K562 (cell line): Measurements from ENCODE around the gene LINC00632. TPM values are rescaled to one million over a fixed set of nuclear protein-coding genes. Genes with fewer than 3 reads are reported as not detected.

Experiments used
- ATAC-seq: fragments of 200-7000 bp; cut with Tn5 transposase; 3 replicates; pipeline ENCODE4 v1.9.1; 2020; ENCODE audit warnings: moderate library complexity
- BruUV-seq: library from RNA; stranded (reverse); fragments of 400-500 nt; replicated peaks from 2 replicates; lab custom pipeline; 2021; lab: Mats Ljungman, UMichigan
- CTCF ChIA-PET: fragments of 300-600 bp; formaldehyde crosslinking; extraction: SDS; loops from one replicate; lab custom pipeline; 2021; ENCODE audit warnings: low intra/inter-chr PET ratio; lab: Yijun Ruan, JAX
- POLR2A ChIA-PET: fragments of 300-600, 350-650 bp; sonication (Branson Sonifier 250); formaldehyde crosslinking; extraction: SDS; loops from one replicate; lab custom pipeline; 2021; ENCODE audit warnings: antibody characterized with exemption, inconsistent platforms; lab: Yijun Ruan, JAX
- DNase-seq, 4 experiments: peaks; one replicate each; pipeline versions ENCODE4 v3.0.0 to v3.0.0-alpha.2; 2011 to 2018; ENCODE audit warnings: low spot score in 3 of 4, mixed read lengths in 3 of 4; ENCODE audit errors: extremely low read depth in 1 of 4
- FAIRE-seq: peaks from 2 replicates; lab custom pipeline; 2011; peaks lifted over from hg19 to GRCh38; lab: Jason Lieb, UNC
- H2AFZ ChIP-seq: 2 replicates; pipeline ENCODE4 v1.6.0; 2011; ENCODE audit warnings: low read depth, low read length, control low read depth, inconsistent platforms
- H3K27ac ChIP-seq: fragments of 200-600 bp; 3 replicates; pipeline ENCODE4 v1.8.0; 2011; ENCODE audit warnings: low read depth, mild to moderate bottlenecking, control low read depth, inconsistent platforms, low read length, moderate library complexity, mixed read lengths; ENCODE audit errors: extremely low read depth
- H3K27me3 ChIP-seq, 2 experiments: fragments of 300-600 bp in 1 of 2; 2 replicates in 1 of 2; 3 replicates in 1 of 2; pipeline versions ENCODE4 v1.6.0 to v1.8.0; 2011; ENCODE audit warnings: inconsistent platforms in 2 of 2, low read length in 2 of 2, mild to moderate bottlenecking in 1 of 2, mixed read lengths in 1 of 2, moderate library complexity in 1 of 2; ENCODE audit not compliant: control insufficient read depth in 2 of 2, insufficient read depth in 2 of 2
- H3K36me3 ChIP-seq: fragments of 300-600 bp; 3 replicates; pipeline ENCODE4 v1.8.0; 2011; ENCODE audit warnings: mild to moderate bottlenecking, low read length, inconsistent platforms; ENCODE audit not compliant: control insufficient read depth, insufficient read depth
- H3K4me1 ChIP-seq, 2 experiments: fragments of 200-600 bp in 1 of 2; replicated peaks in 1 of 2; 2 replicates in 1 of 2; 3 replicates in 1 of 2; pipeline versions ENCODE4 v1.5.1 to v1.8.0; 2011; ENCODE audit warnings: inconsistent platforms in 2 of 2, low read length in 2 of 2, mild to moderate bottlenecking in 1 of 2, mixed read lengths in 1 of 2, moderate library complexity in 1 of 2; ENCODE audit not compliant: control insufficient read depth in 2 of 2, insufficient read depth in 2 of 2
- H3K4me2 ChIP-seq: 2 replicates; pipeline ENCODE4 v1.6.1; 2011; ENCODE audit warnings: low read length, control low read depth, inconsistent platforms, mixed read lengths; ENCODE audit not compliant: insufficient read depth
- H3K4me3 ChIP-seq: fragments of 200-600 bp; sonication (generic), shearing (Covaris generic); 2 replicates; pipeline ENCODE4 v1.5.1; 2016; ENCODE audit warnings: control low read depth, inconsistent platforms
- H3K79me2 ChIP-seq: fragments of 200-600 bp; 3 replicates; pipeline ENCODE4 v1.8.0; 2011; ENCODE audit warnings: low read length, inconsistent platforms; ENCODE audit not compliant: control insufficient read depth, insufficient read depth
- H3K9ac ChIP-seq, 2 experiments: 2 replicates each; pipeline versions ENCODE4 v1.6.0 to v1.6.1; 2011; ENCODE audit warnings: low read depth in 2 of 2, low read length in 2 of 2, control low read depth in 1 of 2, inconsistent platforms in 1 of 2, mild to moderate bottlenecking in 1 of 2, mixed read lengths in 1 of 2; ENCODE audit not compliant: insufficient read depth in 1 of 2
- H3K9me1 ChIP-seq: one replicate; pipeline ENCODE4 v1.6.0; 2011; ENCODE audit warnings: inconsistent platforms, mild to moderate bottlenecking, low read length, moderate library complexity; ENCODE audit not compliant: control insufficient read depth, insufficient read depth
- H3K9me3 ChIP-seq: replicated peaks from 2 replicates; pipeline ENCODE4 v1.5.1; 2011; ENCODE audit warnings: low read depth, low read length, inconsistent platforms; ENCODE audit not compliant: control insufficient read depth, insufficient read depth
- H4K20me1 ChIP-seq: replicated peaks from 2 replicates; pipeline ENCODE4 v1.6.1; 2011; ENCODE audit warnings: low read length, inconsistent platforms, mixed read lengths; ENCODE audit not compliant: control insufficient read depth, insufficient read depth
- CREB1 ChIP-seq, 2 experiments: sonication (generic) in 1 of 2; formaldehyde crosslinking in 1 of 2; IDR thresholded peaks; 2 replicates each; pipeline versions ENCODE4 v1.6.1 to v1.8.0; 2012 to 2022; ENCODE audit warnings: inconsistent platforms in 1 of 2, mild to moderate bottlenecking in 1 of 2, missing genetic modification reagents in 1 of 2, moderate library complexity in 1 of 2
- GATA2 ChIP-seq: sonication (generic); formaldehyde crosslinking; IDR thresholded peaks from 2 replicates; pipeline ENCODE4 v1.4.0; 2020; ENCODE audit warnings: mild to moderate bottlenecking, missing genetic modification reagents
- MAZ ChIP-seq, 2 experiments: fragments of 450-650 bp in 1 of 2; sonication (generic) in 1 of 2; formaldehyde crosslinking; IDR thresholded peaks in 1 of 2; conservative IDR thresholded peaks in 1 of 2; 2 replicates each; pipeline versions ENCODE4 v1.4.0 to v1.5.0; 2020; ENCODE audit warnings: mild to moderate bottlenecking in 1 of 2, missing genetic modification reagents in 1 of 2
- MED1 ChIP-seq: sonication (generic); formaldehyde crosslinking; IDR thresholded peaks from 2 replicates; pipeline ENCODE4 v1.8.1; 2023; ENCODE audit warnings: missing genetic modification reagents, borderline replicate concordance
- MEF2A ChIP-seq: IDR thresholded peaks from 2 replicates; pipeline ENCODE4 v1.6.1; 2011; ENCODE audit warnings: low read depth, mild to moderate bottlenecking, low read length, moderate library complexity; ENCODE audit not compliant: control insufficient read depth
- PTRF ChIP-seq: fragments of 450-650 bp; IDR thresholded peaks from 2 replicates; pipeline ENCODE4 v1.6.1; 2016; ENCODE audit warnings: mild to moderate bottlenecking, missing genetic modification characterization, missing compliant biosample characterization
- U2AF2 ChIP-seq: fragments of 200-400 bp; formaldehyde crosslinking; optimal IDR thresholded peaks from 2 replicates; pipeline ENCODE3; 2017; ENCODE audit warnings: low read depth, mild to moderate bottlenecking, low read length
- ZNF23 ChIP-seq: fragments of 250-450 bp; sonication (Bioruptor Pico); IDR thresholded peaks from 2 replicates; pipeline ENCODE4 v1.4.0; 2020; ENCODE audit warnings: mild to moderate bottlenecking
- ZNF551 ChIP-seq: fragments of 250-450 bp; sonication (Bioruptor Pico); IDR thresholded peaks from 2 replicates; pipeline ENCODE4 v1.5.0; 2021; ENCODE audit warnings: mild to moderate bottlenecking, moderate library complexity
- ZNF785 ChIP-seq: fragments of 250-450 bp; sonication (Bioruptor Pico); IDR thresholded peaks from 2 replicates; pipeline ENCODE4 v1.4.0; 2020; ENCODE audit warnings: mild to moderate bottlenecking
- WGBS: fragments of 100-300 bp; shearing (Covaris generic); methylation state at CpG from one replicate; pipeline ENCODE4 v1.1.6; 2016; ENCODE audit warnings: low coverage, mixed read lengths; ENCODE audit not compliant: insufficient coverage; ENCODE audit errors: missing lambda C conversion rate; 5-methylcytosine and 5-hydroxymethylcytosine counted together
- in situ Hi-C: fragments of 300-500 bp; cut with MboI; formaldehyde crosslinking; loops from 4 replicates; pipeline ENCODE4 v1.15.0; 2018; ENCODE audit warnings: inconsistent platforms, mixed read lengths
- intact Hi-C: fragments of 100-400 bp; cut with micrococcal nuclease; formaldehyde crosslinking; loops from 2 replicates; pipeline ENCODE4 v1.14.2; 2022
- polyA plus RNA-seq, 8 experiments: library from polyadenylated mRNA; depleted of rRNA in 4 of 8; stranded (reverse) in 5 of 8; unstranded in 3 of 8; fragments of >200 nt; fragmentation: Nextera tagmentation in 2 of 8; fragmentation: Illumina TruSeq in 1 of 8; extraction: Ambion mirVana in 2 of 8; extraction: Trizol in 1 of 8; gene quantifications; 2 replicates each; pipeline versions ENCODE4 v1.2.1 to v1.2.3, GENCODE V29; 2011 to 2014; ENCODE audit warnings: inconsistent platforms in 1 of 8, missing spikeins in 1 of 8
- total RNA-seq, 7 experiments: library from RNA; depleted of rRNA in 6 of 7; stranded (reverse); fragments of >200 nt in 6 of 7; fragmentation: Illumina TruSeq in 2 of 7; extraction: Trizol in 2 of 7; gene quantifications; 2 replicates each; pipeline versions ENCODE4 v1.2.1 to v1.2.3, GENCODE V29; 2011 to 2021; ENCODE audit warnings: low replicate concordance in 1 of 7
- TF ChIP-seq, protein P1 (sequence below): IDR thresholded peaks from 3 replicates; pipeline ENCODE4 v1.6.1; 2011; ENCODE audit warnings: borderline replicate concordance, mild to moderate bottlenecking; ENCODE audit not compliant: insufficient read length, insufficient read depth

The LINC00632 gene
- total and polyA plus RNA-seq, 9 of the 15 experiments (the other 6 are each of a cell fraction or from before 2014, with no cell fraction given): 0.06 to 0.20 TPM; not detected in 7

- H4K20me1 ChIP-seq: no peaks in the 10 kb centered on the region
- ChIA-PET POLR2A (no interaction called here), CTCF (no interaction called here)
- no TSS peak for BruUV-seq
- no peak for TF ChIP-seq CREB1 (IDR thresholded peaks at IDR 0.05)
- no peak for TF ChIP-seq CREB1 (CRISPR knock-in tag; IDR thresholded peaks at IDR 0.05)
- TF ChIP-seq PTRF (tag): no peak
- TF ChIP-seq, protein P1, sequence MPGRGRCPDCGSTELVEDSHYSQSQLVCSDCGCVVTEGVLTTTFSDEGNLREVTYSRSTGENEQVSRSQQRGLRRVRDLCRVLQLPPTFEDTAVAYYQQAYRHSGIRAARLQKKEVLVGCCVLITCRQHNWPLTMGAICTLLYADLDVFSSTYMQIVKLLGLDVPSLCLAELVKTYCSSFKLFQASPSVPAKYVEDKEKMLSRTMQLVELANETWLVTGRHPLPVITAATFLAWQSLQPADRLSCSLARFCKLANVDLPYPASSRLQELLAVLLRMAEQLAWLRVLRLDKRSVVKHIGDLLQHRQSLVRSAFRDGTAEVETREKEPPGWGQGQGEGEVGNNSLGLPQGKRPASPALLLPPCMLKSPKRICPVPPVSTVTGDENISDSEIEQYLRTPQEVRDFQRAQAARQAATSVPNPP: no peak
- no peak for TF ChIP-seq MED1 (CRISPR knock-in tag)
- no peak for TF ChIP-seq MAZ (CRISPR knock-in tag; conservative IDR thresholded peaks at IDR 0.05 in 1 of 2, IDR thresholded peaks at IDR 0.05 in 1 of 2)
- TF ChIP-seq ZNF551 (CRISPR knock-in tag): no peak
- TF ChIP-seq ZNF785 (CRISPR knock-in tag): no peak
- TF ChIP-seq MEF2A: no peak
- TF ChIP-seq U2AF2: no peak
- TF ChIP-seq GATA2 (CRISPR knock-in tag): no peak
- no peak for TF ChIP-seq ZNF23 (CRISPR knock-in tag)
- no peaks in the 10 kb centered on the region for H3K9me3 ChIP-seq
- ATAC-seq (no peak), DNase-seq (no peak), FAIRE-seq (no peak)
- H3K9me1 ChIP-seq: no peaks in the 10 kb centered on the region
- in situ Hi-C loops (no loop called here), intact Hi-C loops (no loop called here)
- no peak overlapping the region for H3K4me3 ChIP-seq
- H3K9ac ChIP-seq: no peak overlapping the region
- no peaks in the 10 kb centered on the region for H3K27me3 ChIP-seq
- no peaks in the 10 kb centered on the region for H3K79me2 ChIP-seq
- WGBS: 4% methylated on average over 9 of the region's 31 CpGs
- H3K4me2 ChIP-seq: no peak overlapping the region
- no peak overlapping the region for H3K27ac ChIP-seq
- no peaks in the 10 kb centered on the region for H3K4me1 ChIP-seq
- H3K36me3 ChIP-seq: no peaks in the 10 kb centered on the region
- no peak overlapping the region for H2AFZ ChIP-seq
Observed at GRCh38 chrX:140776320-140776719, 66.8 kb downstream of the LINC00632 start.
